HG03175 (cell line): Measurements from ENCODE around the gene TSN.

Experiments
- ATAC-seq: cut with Tn5 transposase; IDR thresholded peaks from one replicate; pipeline ENCODE4 v1.9.1; 2021; ENCODE audit warnings: mild to moderate bottlenecking, moderate library complexity; ENCODE audit not compliant: unreplicated experiment

The TSN gene

DNA sequence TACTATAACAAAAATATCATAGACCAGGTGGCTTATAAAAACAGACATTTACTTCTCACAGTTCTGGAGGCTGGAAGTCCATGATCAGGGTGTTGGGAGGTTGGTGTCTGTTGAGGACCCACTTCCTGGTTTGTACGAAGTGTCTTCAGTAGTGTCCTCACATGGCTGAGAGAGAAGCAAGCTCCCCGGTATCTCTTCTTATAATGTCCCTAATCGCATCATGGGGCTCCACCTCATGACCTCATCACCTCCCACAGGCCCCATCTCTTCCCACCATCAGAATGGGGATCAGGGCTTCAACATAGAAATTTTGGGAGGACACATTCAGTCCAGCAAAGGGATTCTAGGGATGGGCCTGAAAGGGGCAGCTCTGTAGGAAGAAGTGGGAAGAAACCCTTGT, 14.0 kb upstream of the TSN start:
- ATAC-seq: no peak

DNA sequence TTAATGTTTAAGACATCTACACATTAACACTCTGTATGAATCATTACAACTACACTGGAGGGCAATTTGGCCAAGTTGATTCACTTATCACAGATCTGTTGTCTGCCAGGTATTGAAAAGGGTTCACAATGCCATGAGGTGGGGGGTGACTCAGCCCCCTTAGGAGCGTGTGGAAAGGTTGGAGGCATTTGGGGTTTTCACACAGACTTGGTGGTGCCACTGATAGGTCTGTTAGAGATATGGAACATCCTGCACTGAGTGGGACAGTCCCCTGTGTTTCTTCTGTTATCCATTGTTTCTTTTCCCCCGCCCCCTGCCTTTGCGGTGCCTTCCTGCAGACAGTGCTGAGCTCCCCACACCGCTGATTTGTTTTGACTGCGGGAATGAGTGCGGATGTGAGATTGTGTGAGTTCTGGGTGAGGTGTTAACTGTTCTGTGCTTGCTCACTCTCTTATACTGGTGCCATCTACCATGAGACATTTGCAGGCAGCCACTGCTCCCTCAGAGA, 9.3 kb upstream of the TSN start:
- no peak for ATAC-seq

DNA sequence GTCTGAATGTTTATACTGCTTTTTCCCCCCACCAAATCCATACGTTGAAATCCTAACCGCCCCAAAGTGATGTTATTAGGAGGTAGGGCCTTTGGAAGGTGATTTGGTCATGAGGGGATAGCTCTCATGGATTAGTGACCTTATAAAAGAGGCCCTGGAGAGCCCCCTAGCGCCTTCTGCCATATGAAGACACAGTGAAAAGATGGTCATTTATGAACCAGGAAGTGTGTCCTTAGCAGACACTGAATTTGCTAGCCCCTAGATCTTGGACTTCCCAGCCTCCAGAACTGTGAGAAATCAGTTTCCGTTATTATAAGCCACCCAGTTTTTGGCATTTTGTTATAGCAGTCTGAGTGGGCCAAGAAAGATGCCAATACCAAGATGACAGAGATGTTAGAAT, 7.2 kb upstream of the TSN start:
- ATAC-seq: no peak

DNA sequence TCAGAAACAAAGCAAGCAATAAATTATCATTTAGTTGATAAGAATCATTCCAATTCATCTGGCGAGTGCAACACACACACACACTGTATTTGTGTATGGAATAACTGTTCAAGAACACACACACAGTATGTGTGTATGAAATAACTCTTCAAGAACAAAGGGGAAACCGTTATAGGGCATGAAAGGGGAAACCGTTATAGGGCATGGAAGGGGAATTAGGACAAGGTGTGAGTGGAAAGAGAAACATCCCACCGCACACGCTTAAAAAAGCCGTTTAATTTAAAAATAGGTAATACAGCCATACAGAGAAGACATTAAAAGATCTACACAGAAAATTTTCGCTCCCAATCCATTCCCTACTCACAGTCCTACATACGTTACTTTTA, 607 bp upstream of the TSN start:
- ATAC-seq: no peak

DNA sequence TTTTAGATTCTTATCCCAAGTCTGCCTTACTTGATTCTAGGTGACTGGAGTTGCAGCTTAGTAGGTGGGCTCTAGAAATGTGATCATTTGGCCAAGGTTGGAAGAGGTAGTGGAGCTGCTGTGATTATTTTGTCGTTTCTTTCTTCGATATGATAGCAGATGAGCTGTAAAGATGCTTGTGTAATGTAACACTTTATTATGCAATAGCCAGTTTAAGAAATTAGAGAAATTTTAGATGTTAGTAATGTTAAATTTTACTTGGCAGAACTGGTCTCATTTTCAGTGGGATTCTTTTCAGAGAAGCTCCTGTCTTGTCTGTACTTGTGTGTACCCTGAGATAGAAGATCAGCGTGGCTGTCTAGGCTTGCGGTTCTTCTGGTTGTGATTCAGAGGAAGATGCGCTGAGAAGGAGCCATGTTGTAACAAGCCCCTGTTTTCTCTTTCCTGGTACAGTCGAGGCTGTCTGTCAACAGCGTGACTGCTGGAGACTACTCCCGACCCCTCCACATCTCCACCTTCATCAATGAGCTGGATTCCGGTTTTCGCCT, 9.3 kb downstream of the TSN start:
- no peak for ATAC-seq

DNA sequence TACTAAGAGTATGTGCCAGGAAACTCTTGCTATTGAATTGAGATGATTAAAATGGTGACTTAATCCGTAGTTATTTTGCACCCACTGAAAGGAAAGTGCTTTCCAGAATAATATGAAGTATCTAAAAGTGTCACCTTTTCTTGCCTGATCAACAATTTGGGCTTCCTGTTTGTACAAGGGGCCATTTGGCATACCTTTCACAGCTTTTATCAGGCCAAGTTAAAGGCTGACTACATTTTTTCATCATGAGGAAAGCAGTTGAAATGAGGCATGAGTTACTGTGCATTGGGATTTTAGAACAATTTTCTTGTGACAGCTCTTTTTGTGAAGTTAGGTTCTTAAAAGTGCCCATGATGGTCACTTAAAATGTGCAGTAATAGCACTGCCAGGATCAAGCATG, 11.2 kb downstream of the TSN start:
- ATAC-seq: no peak

DNA sequence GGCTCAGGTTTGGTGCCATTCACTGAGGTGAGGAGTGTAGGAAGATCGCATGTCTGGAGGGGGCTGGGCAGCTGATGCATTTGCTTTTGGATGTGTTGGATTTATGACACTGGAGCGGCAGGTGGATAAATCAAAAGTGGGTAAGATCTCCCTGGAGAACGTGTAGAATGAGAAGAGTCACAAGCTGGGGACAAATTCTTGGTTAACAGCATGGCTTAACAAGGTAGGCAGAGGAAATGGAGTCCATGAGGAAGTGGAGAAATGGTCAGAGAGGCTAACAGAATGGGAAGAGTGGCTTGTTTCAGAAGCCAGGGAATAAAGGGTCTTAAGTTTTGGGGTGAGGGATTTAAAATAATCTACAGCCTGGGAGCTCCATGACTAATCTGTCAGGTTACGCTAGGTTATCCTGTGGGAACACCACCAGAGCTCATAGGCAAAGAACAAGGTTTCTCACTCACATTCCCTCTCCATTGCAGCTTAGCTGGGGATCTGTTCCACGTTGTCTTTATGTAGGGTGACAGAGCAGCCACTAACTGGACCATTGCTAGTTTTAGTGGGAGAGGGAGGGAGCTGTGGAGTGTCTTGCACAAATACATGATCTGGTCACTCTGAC, 12.8 kb downstream of the TSN start:
- no peak for ATAC-seq

DNA sequence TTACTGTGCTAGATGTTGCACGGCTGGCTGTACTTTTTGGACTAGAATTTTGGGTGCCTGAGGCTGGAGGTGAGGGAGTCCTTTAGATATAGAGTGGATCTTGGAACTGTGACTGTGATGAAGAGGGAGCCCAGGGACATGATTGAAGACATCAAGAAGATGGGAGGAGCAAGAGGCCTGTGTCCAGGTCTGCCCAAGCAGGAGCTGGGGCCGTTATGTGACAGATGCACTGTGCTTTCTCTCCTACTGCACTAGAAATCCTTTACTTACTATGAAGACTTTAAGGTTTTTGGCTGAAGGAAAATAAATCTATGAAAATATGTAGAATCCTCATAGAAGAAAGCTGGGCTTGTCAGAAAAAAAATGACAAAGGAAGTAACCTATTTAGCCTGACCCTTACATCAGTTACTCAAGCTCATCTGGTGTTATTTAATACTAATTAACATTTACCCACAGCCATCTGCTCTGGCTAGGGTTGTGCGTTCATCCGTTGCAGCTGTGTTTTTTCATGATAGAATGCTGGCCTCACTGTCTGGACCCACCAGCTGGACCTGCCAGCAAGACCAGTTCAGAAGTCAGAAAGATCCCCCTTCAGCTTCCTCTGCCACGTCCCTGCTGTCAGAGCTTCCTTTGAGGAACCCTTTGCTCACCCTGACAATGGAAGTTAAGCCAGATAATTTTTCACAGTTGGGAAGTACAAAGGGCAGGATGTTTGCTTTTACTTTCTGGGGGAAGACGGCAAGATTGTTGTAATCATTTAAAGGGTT, 16.7 kb downstream of the TSN start:
- ATAC-seq: no peak

DNA sequence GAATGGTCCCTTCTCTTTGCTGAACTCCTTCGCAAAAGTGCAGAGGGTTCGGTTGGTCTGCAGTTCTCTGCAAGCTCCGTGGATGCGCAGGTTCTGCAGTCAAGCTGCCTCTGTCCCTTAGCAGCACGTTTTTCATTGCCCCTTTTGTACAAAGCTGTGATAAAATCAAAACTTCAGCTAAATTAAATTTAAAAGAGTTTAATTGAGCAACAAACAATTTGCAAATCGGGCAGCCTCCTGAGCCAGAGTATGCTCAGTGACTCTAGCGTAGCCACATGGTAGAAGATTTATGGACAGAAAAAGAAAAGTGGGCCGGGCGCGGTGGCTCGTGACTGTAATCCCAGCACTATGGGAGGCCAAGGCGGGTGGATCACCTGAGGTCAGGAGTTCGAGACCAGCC, 18.8 kb downstream of the TSN start:
- no peak for ATAC-seq

DNA sequence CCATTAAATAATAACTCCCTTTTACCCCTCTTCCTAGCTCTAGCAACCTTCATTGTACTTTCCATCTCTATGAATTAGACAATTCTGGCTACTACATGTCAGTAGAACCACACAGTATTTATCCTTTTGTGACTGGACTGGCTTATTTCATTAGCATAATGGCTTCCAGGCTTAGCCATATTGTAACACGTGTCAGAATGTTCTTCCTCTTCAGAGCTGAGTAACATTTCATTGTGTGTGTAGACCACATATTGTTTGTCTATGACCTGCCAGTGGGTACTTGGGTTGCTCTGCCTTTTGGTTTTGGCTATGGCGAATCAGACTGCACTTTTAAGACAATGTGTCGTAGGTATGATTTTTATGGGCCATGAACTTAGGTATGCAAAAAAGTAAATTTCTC, 20.9 kb downstream of the TSN start:
- ATAC-seq: no peak

DNA sequence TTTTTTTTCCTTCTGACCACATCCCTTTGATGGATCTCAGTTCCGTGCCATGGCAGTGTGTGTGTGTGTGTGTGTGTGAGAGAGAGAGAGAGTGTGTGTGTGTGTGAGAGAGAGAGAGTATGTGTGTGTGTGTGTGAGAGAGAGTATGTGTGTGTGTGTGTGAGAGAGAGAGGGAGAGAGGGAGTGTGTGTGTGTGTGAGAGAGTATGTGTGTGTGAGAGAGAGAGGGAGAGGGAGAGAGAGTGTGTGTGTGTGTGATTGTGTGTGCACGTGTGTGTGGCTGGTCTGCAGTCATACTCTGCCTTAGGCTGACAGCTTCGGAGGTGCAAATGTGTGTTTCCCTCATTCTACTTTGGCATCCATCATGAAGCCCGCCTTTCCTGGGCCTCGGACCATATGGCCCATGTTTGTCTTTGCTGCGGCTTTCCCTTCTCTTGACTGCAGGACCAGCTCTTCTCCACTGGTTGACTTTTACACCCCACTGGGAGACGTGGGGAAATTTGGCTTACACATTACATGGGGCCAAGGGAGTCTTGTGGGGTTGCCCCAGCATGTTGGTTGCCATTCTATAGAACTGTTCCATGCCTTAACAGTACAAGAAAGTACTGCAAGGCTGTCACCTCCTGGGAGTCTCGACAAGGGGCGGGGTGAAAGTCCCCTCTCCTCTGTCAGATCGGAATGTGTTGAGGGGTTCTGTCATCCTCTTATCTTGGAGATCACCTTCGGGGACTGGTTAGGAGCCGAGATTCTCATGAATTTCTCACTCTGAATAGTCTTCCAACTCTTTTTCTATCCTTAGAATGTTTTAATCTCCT, 21.6 kb downstream of the TSN start:
- ATAC-seq: no peak

DNA sequence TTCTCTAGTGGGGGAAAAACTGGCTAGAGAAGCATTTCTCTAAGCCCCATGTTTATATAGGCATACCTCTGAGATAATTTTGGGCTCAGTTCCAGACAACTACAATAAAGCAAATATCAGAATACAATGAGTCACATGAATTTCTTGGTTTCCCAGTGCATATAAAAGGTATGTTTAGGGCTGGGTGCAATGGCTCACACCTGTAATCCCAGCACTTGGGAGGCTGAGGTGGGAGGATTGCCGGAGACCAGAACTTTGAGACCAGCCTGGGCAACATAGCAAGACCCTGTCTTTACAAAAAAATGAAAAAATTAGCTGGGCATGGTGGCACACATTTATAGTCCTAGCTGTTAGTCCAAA, 22.2 kb downstream of the TSN start:
- ATAC-seq: no peak

DNA sequence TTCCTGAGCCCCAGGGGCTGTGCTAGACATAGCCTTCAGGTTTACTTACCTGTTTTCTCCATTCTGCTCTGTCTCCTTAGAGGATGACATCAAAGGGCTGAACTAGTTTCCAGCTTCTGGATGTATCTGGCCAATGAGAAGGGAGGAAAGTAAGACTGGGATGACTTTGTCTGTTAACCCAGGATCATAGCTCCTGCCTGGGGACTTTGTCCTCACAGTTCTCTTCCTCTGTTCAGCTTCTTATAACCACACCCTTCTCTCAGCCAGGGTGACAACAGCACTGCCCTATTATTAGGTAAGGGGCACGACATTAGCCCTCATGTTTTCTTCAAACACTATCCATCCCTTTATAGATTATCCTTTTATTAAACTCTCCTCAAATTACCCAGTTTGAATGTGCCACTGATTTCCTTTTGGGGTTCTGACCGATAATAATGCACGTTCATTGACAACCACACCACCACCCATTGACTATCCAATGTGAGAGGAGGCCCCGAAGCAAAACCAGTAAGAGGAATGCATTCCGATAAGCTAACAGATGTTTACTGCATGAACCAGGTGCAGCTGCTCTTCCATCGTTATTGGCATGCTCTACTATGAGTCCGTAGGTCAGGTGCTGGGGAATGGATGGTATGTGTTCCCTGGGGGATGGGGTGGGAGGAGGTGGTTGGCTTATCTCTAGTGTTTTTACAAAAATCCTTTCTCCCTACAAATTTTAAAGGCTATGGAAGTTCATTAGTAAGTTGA, 23.5 kb downstream of the TSN start:
- no peak for ATAC-seq

DNA sequence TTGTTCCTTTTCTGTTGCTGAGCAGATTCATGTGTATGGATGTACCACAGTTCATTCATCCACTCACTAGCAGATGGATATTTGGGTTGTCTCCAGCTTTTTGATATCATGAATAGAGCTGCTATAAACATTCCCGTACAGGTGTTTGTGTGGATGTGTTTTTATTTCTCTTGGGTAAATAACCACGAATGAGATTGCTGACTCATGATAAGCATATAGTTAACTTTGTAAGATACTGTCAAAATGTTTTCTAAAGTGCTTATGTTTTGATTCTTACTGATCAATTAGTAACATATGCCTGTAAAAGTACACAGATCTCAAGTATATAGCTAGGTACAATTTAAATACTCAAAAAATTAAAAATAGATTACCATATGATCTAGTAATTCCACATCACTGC, 27.7 kb downstream of the TSN start:
- ATAC-seq: no peak

DNA sequence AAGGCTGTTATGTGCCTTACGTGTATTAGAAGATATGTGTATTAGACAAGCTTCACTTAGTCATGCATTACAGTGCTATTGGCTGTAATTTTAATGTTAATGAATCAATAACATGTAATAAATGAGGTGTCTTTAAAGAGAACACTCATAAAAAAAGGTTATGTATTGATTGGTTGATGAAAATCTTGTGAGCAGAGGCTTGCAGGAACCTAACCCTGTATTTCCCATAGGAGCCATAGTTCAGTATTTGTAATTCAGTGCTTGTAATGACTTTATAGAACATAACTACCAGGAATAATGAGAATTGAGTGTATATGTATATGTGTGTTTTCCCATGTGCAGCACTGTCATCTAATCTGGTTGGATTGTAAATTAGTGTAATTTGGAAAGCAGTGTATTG, 33.2 kb downstream of the TSN start:
- no peak for ATAC-seq

DNA sequence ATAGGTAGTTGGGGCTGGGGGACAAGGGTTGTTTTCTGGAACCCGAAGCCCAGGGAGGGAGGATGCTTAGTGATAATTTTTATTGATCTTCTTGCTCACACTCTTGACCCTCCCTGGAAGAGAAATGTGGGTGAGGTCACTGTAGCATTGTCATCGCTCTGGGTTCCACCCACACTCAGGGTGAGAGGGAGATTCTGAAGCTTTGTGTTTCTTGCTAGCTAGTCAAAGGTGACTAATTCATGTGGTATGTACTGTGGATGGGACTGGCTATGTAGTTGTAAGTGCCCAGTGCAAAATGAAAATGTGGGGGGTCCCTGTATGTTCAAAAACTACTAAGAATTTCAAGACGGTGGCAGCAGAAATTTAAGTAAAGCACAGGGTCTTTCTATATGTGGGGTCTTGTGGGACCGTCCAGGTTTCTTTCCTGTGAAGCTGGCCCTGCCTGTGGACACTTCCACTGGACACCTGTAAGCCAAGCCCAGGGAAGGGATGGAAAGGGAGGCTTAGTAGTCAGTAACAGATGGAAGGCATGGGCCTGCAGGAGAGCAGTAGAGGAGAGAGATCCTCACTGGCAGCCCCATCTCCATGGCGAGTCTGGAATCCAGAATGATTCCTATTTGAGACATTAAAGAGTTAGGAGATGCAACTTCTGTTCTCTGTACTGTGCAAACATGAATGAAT, 35.0 kb downstream of the TSN start:
- no peak for ATAC-seq

DNA sequence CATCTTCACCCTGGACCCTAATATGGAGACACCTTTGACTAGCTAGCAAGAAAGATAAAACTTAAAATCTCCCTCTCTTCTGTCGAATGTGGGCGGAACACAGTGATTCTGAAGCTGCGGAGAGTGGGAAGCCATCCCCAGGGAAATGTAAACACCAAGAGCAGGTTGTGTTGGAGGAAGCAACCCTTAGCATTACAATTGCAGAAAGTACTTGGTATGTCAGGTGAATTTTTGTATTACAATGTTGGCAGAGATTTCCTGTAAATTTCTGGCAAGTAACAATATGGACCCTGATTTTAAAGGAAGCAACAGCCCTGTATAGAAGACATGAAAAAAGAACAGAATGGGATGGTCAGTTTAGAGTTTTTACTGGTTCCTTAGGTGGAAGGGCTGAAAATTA, 35.8 kb downstream of the TSN start:
- ATAC-seq: no peak

DNA sequence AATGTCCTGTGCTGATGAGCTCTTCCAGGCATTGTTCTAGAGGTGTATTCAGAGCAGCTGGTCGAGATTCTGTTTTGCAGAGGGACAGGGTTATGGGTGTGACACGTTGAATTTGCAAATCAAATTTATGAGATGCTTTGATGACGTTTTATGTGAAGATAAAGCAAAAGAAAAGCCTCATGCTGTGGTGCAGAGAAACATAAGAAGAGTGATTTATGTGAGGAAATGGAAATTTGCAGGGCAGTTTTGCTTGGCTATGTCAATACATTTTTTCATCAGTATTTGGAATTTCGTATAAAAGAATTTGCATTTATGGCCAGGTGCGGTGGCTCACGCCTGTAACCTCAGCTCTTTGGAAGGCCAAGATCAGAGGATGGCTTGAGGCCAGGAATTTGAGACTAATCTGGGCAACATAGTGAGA, 36.4 kb downstream of the TSN start:
- no peak for ATAC-seq

DNA sequence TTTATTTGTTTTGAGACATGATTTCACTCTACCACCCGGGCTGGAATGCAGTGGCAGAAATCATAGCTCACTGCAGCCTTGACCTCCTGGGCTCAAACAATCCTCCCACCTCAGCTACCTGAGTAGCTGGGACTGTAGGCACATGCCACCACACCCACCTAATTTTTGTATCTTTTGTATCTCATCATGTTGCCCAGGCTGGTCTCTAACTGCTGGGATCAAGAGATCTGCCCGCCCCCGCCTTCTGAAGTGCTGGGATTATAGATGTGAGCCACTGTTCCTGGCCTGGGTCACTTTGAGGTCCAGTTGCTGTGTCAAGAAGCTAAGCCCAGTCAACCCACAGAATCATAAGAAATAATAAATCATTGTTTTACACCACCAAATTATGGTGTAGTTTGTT, 38.4 kb downstream of the TSN start:
- no peak for ATAC-seq

DNA sequence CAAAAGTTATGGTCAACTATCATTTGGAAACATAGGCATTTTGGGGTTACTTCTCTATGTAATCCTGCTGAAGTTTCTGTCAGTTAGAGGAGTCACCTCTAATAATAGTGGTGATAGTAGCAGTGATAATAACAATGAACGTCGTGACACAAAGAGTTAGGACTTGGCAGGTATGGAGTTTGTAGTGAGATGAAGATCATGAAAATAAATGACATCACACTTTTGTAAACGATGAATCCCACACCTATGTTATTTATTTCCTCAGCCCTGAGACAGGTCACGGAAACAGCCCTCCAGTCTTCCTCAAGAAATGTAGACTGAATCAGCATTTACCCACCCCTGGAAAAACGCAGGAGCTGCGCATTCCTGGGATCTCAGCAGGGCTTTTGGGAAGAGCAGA, 38.8 kb downstream of the TSN start:
- ATAC-seq: no peak
